Hematopoietic multipotent progenitor cell treated with erythropoietin and hydrocortisone succinate and interleukin-3 and kit ligand, for 8 days (in vitro differentiated cells): Measurements from ENCODE around the gene NSL1.
"Not testable (repeated sequence)": the region's sequence is repeated elsewhere in the genome, so short reads cannot be mapped to it uniquely, and the experiment has no call there.

Experiments used
- DNase-seq: peaks from one replicate; pipeline ENCODE4 v3.0.0-alpha.2; 2015

NSL1 gene, protein sequence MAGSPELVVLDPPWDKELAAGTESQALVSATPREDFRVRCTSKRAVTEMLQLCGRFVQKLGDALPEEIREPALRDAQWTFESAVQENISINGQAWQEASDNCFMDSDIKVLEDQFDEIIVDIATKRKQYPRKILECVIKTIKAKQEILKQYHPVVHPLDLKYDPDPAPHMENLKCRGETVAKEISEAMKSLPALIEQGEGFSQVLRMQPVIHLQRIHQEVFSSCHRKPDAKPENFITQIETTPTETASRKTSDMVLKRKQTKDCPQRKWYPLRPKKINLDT

DNA sequence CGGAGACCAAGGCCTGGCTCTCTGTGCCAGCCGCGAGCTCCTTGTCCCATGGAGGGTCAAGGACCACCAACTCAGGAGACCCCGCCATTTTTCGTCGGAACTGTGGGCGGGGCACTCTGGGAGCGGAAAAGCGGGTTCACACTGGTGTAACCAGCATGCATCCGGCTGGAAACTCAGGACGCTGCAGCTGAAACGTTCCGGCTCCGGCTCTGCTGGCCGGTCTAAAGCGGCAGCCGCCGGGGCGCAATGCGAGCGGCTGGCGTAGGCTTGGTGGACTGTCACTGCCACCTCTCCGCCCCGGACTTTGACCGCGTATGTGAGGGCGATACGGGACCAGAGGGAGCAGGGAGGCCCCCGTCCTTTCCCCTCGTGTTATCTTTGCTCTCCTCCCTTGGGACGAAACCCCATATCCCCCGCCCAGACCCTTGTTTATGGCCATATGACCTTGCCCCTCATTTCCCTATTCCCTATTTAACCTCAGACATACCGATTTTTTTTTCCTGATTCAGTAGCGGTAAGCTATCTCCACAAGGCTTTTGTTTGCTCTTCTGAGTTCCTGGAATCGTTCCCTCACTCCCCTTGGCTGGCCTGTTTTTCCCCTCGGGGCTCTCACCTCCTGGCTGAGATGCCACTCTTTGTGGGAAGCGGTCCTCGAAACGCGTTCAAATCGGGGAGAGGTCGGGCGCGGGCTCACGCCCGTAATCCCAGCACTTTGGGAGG, at the start of gene NSL1, which contains the start of gene TATDN3:
Gene NSL1, minus strand, starts transcription at position 102 of the 720 bp plus-strand sequence. Its CDS starts 14 bp downstream, at position 88.
Gene TATDN3, plus strand, starts transcription at position 219 of the 720 bp plus-strand sequence. Its CDS starts 28 bp downstream, at position 247.
- peak; percentile 92 for DNase-seq

DNA sequence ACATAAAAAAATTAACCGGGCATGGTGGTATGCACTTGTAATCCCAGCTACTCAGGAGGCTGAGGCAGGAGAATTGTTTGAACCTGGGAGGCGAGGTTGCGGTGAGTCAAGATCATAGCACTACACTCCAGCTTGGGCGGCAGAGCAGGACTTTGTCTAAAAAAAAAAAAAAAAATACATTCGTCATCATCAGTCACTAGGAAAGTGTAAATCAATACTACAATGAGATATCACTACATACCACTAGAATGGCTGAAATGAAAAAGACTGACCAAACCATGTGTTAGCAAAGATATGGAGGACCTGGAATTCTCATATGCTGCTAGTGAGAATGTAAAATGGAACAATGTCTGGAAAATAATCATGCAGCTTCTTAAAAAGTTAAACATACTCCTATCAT, 46.6 kb upstream of the NSL1 start:
- no peak for DNase-seq

DNA sequence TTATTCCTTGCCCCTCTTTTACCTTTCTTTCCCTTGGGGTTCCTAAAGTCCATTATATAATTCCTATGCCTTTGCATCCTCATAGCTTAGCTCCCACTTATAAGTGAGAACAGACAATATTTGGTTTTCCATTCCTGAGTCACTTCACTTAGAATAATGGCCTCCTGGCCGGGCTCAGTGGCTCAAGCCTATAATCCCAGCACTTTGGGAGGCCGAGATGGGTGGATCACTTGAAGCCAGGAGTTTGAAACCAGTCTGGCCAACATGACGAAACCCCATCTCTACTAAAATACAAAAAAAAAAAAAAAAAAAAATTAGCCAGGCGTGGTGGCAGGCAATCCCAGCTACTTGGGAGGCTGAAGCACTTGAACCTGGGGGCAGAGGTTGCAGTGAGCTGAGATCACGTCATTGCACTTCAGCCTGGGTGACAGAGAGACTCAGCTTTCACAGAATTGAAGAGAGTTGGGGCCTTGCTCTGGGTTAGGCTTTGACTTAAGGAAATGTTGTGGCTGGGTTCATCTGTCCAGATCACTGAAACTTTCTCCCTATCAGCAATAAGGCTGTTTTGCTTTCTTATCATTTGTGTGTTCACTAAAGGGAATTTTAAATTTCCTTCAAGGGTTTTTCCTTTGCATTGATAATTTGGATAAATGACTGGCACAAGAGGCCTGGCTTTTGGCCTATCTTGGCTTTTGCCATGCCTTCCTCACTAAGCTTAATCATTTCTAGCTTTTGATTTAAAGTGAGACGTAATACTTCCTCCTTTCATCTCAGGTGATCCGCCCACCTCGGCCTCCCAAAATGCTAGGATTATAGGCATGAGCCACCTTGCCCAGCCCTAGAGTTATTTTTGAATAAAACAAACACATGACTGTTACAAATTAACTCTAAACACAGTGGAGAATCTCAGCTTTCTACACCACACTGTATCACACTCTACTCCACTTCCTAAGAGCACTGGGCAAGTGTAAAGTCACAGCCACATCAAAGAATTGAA, 41.9 kb upstream of the NSL1 start:
- not testable (repeated sequence) for DNase-seq

DNA sequence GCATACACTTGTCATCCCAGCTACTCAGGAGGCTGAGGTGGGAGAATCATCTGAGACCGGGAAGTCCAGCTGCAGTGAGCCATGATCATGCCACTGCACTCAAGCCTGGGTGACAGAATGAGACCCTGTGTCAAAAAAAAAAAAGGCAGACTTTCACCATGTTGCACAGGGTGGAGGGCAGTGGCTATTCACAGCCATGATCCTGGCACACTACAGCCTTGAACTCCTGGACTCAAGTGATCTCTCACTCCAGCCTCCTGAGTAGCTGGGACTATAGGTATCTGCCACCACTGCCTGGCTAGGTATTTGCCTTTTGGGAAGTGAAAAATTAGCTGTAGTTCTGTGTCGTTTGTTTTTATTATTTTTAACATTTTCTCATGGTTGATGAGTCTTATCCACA, 36.8 kb upstream of the NSL1 start:
- no peak for DNase-seq

DNA sequence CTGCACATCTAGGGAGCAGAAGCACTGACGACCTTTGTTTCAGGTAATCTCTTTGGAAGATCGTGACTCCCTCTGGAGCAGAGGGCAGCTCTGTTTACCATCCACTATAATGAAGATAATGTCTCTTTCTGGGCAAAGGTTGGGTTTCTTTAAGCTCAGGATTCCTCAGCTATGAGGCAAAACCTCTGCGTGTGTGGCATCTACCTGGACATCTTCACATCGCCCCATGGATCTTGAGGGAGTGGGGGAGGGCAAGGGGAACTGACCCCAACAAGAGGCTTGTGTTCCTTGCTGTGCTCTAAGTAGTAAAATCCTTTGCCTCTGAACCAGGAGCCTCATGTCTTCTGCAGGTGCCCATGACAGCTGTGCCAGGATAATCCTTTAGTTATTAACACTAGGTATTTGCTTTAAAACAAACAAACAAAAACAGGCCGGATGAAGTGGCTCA, 36.3 kb upstream of the NSL1 start:
- no peak for DNase-seq

DNA sequence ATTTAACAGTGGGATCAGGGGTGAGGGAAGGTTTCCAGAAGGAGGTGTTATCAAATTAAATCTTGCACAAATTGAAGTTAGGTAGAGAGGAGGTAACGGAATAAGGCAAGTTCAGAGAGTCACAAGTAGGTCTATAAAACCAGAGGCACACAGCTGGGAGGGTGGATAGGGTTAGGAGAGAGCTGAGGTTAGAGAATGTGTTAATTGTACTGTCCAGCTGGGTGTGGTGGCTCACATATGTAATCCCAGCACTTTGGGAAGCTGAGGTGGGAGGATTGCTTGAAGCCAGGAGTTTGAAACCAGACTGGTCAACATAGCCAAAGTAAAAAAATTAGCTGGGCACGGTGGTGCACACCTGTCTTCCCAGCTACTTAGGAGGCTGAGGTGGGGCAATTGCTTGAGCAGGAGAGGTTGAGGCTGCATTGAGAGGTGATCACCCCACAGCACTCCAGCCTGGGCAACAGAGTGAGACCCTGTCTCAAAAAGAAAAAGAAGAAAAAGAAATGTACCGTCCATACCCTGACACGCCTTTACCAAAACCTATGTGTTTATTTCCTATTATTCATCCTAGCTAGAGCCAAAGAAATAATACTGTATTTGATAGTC, 35.7 kb upstream of the NSL1 start:
- no peak for DNase-seq

DNA sequence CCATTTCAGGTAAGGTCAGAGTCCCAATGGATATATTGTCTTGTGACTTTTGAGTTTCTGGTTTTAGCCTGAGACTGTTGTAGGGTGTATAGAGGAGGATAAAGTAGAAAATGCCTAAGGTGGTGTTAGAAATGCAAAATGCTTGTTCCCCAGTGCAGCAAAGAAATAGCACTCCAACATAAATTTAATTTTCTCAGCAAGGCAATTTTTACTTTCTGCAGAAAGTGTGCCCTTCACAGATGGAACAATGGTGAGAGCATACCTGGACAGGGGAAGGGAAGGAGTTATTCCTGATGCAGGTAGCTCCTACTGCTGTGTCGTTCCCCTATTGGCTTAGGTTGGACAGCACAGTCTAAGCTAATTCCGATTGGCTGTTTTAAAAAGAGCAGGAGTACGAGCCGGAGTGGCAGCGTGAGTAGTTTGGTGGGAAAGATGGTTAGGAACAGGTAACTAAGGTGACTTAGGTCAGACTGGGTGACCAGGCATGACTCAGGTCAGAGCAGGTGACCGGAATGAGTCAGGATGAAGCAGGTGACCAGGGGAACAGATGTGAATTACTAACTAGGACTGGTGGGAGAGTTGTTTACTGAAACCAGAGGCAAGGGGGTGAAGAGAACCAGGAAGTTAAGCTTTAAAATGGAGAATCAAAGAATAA, 34.3 kb upstream of the NSL1 start:
- no peak for DNase-seq

DNA sequence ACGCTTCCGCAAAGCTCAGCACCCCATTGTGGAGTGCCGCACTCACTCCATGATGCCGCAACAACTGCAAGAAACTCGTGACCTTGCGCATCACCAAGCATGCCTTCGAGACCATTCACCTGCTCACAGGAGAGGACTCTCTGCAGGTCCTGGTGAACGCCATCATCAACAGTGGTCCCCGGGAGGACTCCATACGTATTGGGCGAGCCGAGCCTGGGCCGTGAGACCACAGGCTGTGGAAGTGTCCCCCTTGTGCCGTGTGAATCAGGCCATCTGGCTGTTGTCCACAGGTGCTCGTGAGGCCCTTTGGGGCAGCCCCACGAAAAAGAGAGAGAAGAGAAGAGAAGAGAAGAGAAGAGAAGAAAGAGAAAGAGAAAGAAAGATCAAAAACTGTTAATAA, 32.6 kb upstream of the NSL1 start:
- no peak for DNase-seq

DNA sequence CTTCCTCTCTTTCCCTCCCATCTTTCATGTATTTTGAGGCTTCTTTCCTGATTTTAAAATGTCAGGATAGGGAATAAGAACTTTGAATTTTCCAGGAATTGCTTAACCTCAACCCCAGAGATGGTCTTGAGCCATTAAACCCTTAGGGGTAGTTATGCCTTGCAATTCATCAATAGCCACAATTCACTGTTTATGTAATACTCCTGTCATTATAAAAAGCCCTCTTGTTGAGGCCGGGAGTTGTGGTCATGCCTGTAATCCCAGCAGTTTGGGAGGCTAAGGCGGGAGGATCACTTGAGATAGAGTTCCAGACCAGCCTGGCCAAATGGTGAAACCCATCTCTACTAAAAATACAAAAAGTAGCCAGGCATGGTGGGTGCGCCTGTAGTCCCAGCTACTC, 31.4 kb upstream of the NSL1 start:
- no peak for DNase-seq

DNA sequence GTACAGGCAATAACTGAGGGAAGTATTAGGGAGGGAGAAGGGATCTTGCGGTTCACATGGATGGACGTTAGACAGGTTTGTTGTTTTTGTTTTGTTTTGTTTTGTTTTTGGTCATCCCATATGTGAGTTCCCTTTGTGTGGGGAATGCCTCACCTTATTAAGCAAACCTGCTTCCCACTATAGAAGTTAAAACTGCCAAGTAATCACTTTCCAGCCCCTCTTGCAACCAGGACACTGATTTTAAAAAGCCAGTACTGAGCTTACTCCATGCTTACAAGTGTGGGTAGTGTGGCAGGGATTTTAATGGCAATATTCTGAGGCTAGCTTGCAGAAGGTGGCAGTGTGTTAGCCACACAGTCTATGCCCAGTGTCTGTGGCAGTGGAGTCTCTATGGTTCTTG, 29.4 kb upstream of the NSL1 start:
- no peak for DNase-seq

DNA sequence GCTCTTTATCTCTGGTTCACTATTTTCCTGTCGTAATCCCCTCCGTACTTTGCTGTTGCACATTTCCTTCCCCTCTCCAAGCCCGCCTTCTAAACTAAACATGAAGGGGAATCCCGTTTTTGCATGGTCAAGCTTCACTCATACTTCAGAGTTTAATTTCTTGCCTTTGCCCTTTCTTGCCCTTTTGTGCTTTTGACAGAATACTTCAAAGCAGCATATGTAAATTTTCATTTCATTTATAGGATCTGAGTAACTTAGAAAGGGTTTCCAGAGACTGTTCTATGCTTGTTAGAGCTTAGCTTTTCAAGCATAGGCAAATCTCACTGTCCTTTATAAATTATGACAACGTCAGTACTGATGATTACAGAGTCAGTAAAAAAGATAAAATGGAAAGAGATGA, 28.1 kb upstream of the NSL1 start:
- no peak for DNase-seq

DNA sequence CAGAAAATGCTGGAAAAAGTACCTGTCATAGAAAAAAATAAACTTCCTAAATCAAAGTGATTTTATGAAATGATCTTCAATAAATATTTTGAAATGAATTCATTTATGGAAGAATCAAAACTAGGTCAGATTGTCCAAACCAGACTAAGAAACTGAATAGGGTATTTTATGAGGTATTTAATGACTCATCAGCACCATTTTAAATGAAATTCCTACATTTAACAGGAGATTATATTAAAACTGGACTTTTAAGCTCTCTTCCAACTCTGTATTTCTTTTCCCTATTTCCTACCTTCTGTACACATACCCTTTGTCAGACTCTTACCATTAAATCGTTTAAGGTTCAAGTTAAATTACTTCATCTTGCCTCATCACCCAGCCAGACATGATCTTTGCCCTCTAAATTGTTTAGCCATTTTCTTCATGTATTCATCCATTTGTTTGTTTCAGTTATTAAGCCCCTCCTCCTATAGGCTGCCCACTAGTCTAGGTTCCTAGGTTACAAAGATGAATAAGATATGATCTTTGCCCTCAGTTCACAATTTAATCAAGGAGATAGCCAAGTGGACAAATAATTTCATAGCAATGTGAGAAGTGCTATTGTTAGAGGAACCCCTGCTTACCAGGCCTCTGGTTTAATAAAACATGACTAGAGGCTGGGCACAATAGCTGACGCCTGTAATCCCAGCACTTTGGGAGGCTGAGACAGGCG, 25.1 kb upstream of the NSL1 start:
- DNase-seq = no peak

DNA sequence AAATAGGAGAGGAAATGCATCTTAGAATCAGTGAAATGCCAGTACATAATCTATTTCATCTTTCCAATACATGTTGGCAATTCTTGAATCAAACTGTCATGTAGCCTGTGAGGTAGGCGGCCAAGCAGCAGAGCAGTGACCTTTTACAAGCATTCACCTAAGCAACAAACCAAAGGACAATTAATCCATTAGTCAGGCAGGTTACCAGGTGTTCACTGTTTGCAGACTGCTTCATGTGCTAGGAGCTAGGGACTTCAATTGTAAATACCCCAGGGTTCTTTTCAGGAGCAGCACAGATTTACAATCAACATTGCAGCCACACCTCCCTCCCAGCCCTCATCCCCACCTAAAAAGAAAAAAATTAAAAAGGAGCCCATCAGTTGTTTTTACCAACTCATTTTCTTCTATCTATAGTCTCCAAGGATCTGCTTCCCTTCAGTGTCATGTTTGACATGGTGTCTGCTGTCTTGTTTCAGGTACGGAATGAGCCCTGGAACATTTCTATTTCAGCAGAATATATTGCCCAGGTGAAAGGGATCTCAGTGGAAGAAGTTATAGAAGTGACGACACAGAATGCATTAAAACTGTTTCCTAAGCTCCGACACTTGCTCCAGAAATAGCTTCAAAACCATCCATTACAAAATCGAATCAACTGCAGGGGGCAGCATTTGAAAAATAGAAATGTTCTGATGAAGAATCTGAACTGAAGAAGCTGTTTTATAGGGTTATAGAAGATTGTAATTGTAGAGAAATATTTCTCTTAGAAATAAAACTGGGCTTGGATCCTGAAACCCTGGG, 23.2 kb upstream of the NSL1 start:
- DNase-seq = peak; percentile 44

DNA sequence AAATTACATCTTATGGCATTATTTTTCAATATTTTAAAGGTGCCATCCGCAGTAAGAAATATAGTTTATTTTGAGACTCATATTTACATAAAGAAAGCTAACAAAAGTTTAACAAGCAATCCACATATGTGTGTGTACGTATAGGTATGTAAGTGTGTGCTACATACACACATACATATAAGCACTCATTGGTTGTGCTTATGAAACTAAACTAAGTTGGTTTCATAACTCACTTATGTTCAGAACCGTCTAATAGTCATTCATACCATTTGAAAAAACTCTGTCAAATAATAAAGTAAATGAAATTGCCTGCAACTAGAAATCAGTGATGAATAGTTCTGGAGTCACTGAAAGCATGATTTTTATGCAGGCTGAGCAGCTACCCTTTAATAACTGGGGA, 14.2 kb upstream of the NSL1 start:
- DNase-seq = no peak

DNA sequence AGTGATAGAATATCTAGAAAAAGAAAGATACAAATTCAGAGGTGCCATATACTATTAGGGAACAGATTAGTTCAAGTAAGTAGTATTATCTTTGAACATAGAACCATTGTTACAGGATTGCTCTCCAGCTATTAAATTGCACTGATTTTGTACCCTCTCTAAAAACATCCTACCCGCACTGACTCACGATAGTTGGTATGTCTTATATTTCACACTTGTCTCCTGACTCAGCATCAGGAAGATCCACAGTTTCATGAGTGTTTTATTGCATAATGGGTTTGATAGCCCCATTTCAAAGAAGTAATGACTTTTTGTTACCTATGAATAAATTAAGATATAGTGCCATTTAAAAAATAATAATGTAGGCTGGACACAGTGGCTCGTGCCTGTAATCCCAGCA, 6.1 kb upstream of the NSL1 start:
- no peak for DNase-seq

DNA sequence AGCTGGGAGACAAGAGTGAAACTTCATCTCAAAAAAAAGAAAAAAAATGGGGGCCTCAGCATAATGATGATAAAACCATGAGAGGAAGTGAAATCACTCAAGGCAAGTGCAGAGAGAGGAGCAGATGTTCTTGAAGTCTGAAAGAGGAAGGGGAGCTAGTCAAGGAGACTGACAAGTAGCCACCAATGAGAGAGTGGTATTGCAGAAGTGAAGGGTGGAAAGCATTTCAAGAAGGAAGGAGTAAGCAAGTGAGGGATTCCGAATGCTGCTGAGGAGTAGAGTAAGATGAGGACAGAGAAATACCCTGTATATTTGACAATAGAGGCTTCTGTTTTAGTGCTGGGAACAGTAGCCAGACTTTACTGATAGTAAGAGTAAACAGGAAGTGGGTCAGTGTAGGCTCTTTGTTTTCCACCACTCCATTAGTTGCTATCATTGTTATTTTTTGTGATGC, 3.0 kb upstream of the NSL1 start:
- DNase-seq = no peak

DNA sequence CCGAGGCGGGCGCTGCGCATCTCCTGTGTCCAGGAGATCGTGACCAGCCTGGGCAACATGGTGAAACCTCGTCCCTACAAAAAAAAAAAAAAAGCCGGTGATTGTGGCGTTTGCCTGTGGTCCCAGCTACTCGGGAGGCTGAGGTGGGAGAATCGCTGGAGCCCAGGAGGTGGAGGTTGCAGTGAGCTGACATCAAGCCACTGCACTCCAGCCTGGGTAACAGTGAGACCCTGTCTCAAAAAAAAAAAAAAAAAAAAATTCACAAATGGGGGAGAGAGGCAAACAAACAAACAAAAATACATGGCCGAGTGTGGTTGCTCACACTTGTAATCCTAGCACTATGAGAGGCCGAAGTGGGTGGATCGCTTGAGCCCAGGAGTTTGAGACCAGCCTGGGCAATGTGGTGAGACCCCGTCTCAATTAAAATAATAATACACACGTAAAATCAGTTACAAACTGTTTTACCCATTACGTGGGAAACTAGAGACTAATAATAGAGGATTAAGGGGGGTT, 875 bp upstream of the NSL1 start:
- DNase-seq = no peak

DNA sequence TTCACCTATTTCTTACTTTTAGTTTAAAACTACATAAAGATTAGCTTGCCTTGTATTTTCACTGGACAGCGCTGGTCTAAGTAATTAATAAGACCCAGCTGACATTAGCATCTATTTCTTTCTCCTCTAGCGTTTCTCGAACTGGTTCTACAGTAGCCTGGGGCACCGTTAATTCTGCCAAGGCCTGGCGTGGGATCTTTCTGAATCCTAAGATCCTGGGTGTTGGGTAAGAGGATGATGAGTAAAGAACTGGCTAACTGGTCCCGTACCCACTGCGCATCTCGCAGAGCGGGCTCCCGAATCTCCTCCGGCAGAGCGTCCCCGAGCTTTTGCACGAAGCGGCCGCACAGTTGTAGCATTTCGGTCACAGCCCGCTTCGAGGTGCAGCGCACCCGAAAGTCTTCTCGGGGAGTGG, 309 bp downstream of the NSL1 start:
- no peak for DNase-seq

DNA sequence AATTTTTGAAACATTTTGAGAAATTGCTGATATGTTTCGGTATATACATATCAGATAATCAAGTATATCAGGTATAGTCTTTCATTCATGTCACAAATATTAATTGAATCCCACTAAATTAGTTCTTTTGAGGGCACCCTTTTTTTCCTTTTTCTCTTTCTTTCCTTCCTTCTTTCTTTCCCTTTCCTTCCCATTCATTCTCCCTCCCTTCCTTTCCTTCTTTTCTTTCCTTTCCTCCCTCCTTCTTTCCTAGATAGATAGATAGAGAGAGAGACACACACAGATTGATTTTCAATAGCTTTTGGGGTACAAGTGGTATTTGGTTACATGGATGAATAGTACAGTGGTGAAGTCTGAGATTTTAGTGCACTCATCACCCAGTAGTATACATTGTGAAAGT, 5.7 kb downstream of the NSL1 start:
- no peak for DNase-seq

DNA sequence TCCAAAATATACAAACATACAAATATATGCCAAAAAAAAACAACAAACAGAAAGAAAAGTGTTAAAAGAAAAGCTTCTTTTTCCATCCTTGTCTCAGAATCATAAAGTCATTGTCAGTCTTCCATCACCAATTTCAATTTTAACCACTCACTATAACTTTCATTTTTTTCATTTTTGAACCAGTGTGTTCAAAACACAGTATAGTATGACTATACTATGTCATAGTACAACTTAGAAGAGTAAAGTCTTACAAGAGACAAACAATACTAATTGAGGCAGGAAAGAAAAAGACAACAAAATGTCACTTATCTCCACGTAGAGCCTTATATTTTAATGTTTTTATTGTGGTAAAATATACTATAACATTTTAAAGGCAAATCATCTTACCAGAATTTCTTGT, 7.6 kb downstream of the NSL1 start:
- no peak for DNase-seq
